NT2/D1 (cell line): ENCODE data around the gene CABP4.
A peak's percentile ranks its signal among the peaks of the same experiment; 100 is the strongest.

Source experiments
- DNase-seq: peaks from one replicate; pipeline ENCODE4 v3.0.0-alpha.2; 2011; ENCODE audit warnings: low read depth, low spot score
- H3K27me3 ChIP-seq: 2 replicates; pipeline ENCODE4 v1.6.0; 2011; ENCODE audit warnings: mild to moderate bottlenecking; ENCODE audit not compliant: insufficient read length, insufficient read depth
- H3K36me3 ChIP-seq: 2 replicates; pipeline ENCODE4 v1.6.1; 2011; ENCODE audit warnings: mild to moderate bottlenecking, low read length, mixed read lengths; ENCODE audit not compliant: insufficient read depth, insufficient read length
- H3K4me1 ChIP-seq: 2 replicates; pipeline ENCODE4 v1.5.1; 2011; ENCODE audit not compliant: insufficient read depth, insufficient read length
- H3K4me3 ChIP-seq: 2 replicates; pipeline ENCODE4 v1.5.1; 2011; ENCODE audit warnings: low read depth; ENCODE audit not compliant: insufficient read length
- H3K9ac ChIP-seq: 2 replicates; pipeline ENCODE4 v1.6.0; 2011; ENCODE audit warnings: low read depth; ENCODE audit not compliant: insufficient read length
- H3K9me3 ChIP-seq: 2 replicates; pipeline ENCODE4 v1.5.1; 2011; ENCODE audit warnings: mild to moderate bottlenecking, low read length; ENCODE audit not compliant: insufficient read depth
- SUZ12 ChIP-seq: IDR thresholded peaks from 2 replicates; pipeline ENCODE4 v1.6.1; 2011; ENCODE audit not compliant: insufficient read length, insufficient read depth; ENCODE audit errors: extremely low read depth
- YY1 ChIP-seq: IDR thresholded peaks from 2 replicates; pipeline ENCODE4 v1.6.1; 2011; ENCODE audit not compliant: insufficient read length, insufficient read depth
- ZNF274 ChIP-seq: IDR thresholded peaks from 2 replicates; pipeline ENCODE4 v1.6.1; 2011; ENCODE audit warnings: mild to moderate bottlenecking, low read depth, low read length

CABP4 gene

GRCh38 chr11:67415501-67416304 is 39.5 kb upstream of the CABP4 start, which contains the start of gene CARNS1:
Gene CARNS1 (plus strand): TSS chr11:67415678. CDS start chr11:67416200, 522 bp downstream.
- H3K4me3 ChIP-seq = peak within 1 kb of the TSS; percentile 40
- TF ChIP-seq SUZ12 (no peak), YY1 (no peak), ZNF274 (no peak)
- peaks cover 2% of the 10 kb centered on the region for H3K36me3 ChIP-seq
- H3K9me3 ChIP-seq = no peaks in the 10 kb centered on the region
- peaks cover 44% of the 10 kb centered on the region for H3K27me3 ChIP-seq
- DNase-seq = no peak
- peaks cover 61% of the 10 kb centered on the region for H3K4me1 ChIP-seq
- H3K9ac ChIP-seq = peak within 1 kb of the TSS; percentile 74

DNA sequence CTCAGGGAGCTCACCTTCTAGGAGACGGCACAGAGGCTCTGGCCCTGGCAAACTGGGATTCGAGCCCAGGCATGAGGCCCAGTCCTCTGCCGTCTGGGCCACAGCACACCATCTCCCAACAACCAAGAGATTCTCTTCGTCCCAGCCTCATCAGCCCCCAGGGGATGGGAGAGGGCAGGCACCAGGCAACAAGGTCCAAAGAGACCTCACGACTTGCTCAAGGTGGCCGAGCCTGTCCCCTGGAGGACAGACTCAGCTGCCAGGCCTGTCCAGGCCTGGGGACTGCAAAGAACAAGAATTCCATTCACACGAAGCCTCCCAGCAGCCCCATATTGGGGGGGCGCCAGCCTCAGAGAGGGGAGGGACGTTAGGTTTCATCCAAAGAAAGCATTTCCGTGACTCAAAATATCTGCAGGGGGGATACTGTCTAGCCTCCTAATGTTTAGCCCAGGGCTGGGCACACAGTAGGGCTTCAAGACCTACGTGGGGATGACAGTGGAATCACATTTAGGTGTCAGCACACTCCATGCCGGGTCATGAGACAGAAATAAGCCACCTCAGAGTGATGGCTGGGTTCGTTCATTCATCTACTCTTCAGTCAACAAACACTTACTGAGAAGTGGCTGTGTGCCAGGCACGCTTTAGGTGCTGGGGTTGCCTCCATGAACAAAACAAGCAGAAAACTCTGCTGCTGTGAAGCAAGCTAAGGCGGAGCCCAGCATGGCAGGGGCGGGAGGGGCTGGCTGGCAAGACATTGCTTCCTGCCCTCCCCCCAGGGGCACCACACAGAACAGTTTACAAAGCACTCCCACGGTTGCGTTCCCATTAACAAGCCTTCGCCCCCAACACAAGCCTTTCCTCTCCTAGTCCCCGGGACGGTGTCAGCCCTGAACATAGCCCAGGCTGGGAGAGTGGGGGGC is 38.5 kb upstream of the CABP4 start:
- DNase-seq = no peak
- H3K27me3 ChIP-seq = peaks cover 42% of the 10 kb centered on the region
- no peaks in the 10 kb centered on the region for H3K9me3 ChIP-seq
- H3K9ac ChIP-seq = peak overlapping the region; percentile 0
- no peak overlapping the region for H3K4me3 ChIP-seq
- H3K4me1 ChIP-seq = peaks cover 57% of the 10 kb centered on the region
- no peak for TF ChIP-seq YY1
- no peak for TF ChIP-seq ZNF274
- no peak for TF ChIP-seq SUZ12
- H3K36me3 ChIP-seq = peaks cover 2% of the 10 kb centered on the region

DNA sequence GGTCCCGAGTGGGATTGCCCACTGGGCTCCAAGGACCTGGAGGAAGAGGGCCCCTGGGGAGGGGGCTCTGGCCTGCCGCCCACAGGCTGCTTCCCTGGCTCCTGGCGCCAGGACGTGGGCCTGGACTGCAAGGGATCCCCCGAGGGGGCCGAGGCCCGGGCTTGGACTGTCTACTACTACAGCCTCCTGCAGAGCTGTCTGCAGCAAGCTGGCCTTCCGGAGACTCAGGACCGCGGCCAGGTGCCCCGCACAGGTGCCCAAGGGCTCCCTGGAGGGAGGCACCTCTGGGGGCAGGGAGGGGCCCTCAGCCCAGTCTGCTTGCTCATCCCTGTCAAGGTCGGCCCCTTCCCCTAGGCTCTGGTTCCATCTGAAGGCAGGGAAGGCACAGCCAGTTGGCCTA is 37.7 kb upstream of the CABP4 start:
- H3K9me3 ChIP-seq = no peaks in the 10 kb centered on the region
- no peak overlapping the region for H3K4me3 ChIP-seq
- H3K4me1 ChIP-seq = peaks cover 54% of the 10 kb centered on the region
- TF ChIP-seq SUZ12 (no peak), YY1 (no peak), ZNF274 (no peak)
- no peak for DNase-seq
- H3K9ac ChIP-seq = peak overlapping the region; percentile 0
- peaks cover 2% of the 10 kb centered on the region for H3K36me3 ChIP-seq
- H3K27me3 ChIP-seq = peaks cover 35% of the 10 kb centered on the region

DNA sequence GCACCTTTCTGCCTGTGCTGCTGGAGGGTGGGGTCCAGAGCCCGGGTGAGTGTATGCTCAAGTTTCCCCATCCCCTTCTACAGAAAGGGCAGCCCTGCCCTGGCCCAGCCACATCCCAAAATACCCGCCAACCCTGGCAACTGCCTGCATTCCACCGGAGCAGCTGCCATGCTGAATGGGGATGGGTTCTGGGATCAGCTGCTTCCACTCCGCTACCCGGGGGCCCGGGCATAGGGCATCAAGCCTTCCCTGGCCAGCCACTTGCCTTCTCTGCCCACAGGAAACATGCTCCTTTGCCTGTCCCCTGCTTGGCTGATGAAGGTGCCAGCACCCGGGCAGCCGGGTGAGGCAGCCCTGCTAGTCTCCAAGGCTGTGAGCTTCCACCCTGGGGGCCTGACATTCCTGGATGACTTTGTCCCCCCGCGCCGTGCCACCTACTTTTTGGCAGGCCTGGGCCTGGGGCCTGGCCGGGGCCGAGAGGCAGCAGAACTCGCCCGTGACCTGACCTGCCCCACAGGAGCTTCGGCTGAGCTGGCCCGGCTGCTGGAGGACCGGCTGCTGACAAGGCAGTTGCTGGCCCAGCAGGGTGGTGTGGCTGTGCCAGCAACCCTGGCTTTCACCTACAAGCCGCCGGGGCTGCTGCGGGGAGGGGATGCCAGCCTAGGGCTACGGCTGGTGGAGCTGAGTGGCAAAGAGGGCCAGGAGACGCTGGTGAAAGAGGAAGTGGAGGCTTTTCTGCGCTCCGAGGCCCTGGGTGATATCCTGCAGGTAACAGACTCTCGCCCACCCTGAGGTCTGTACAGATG is 36.5 kb upstream of the CABP4 start:
- H3K27me3 ChIP-seq = peaks cover 27% of the 10 kb centered on the region
- H3K4me3 ChIP-seq = no peak overlapping the region
- H3K4me1 ChIP-seq = peaks cover 54% of the 10 kb centered on the region
- DNase-seq = no peak
- no peak for TF ChIP-seq ZNF274
- no peak for TF ChIP-seq SUZ12
- no peak for TF ChIP-seq YY1
- peaks cover 2% of the 10 kb centered on the region for H3K36me3 ChIP-seq
- H3K9ac ChIP-seq = peak overlapping the region; percentile 57
- H3K9me3 ChIP-seq = no peaks in the 10 kb centered on the region

DNA sequence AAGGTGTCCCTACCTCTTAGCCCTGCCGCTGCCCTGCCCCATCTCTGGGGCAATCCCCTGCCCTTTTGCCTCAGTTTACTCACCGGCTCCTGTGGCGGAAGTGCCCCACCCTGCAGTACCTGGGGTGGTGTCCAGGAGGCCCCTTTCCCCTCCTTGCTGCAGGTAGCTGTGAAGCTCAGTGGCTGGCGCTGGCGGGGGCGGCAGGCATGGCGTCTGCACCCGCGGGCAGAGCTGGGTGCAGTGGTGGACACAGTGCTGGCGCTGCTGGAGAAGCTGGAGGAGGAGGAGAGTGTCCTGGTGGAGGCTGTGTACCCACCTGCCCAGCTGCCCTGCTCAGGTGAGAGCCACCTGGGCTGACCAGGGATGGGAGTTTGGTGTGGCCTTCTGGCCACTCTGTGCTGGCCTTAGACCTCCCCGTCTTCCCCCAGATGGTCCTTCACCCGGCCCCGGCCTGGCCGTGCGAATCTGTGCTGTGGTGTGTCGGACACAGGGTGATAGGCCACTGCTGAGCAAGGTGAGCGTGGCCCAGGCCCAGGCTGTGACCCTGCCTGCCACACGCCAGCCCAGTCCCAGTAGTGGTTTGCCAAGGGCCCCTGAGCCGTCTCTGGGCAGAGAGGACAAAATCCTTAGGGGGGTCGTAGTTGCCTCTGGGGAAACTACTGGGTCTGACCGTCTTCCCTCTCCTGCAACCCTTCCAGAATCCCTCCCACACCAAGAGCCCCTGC is 35.7 kb upstream of the CABP4 start:
- Histone ChIP-seq H3K9ac (peak overlapping the region; percentile 93), H3K4me1 (peaks cover 60% of the 10 kb centered on the region), H3K36me3 (peaks cover 2% of the 10 kb centered on the region), H3K4me3 (no peak overlapping the region), H3K9me3 (no peaks in the 10 kb centered on the region), H3K27me3 (peaks cover 24% of the 10 kb centered on the region)
- TF ChIP-seq SUZ12 (no peak), YY1 (no peak), ZNF274 (no peak)
- no peak for DNase-seq

DNA sequence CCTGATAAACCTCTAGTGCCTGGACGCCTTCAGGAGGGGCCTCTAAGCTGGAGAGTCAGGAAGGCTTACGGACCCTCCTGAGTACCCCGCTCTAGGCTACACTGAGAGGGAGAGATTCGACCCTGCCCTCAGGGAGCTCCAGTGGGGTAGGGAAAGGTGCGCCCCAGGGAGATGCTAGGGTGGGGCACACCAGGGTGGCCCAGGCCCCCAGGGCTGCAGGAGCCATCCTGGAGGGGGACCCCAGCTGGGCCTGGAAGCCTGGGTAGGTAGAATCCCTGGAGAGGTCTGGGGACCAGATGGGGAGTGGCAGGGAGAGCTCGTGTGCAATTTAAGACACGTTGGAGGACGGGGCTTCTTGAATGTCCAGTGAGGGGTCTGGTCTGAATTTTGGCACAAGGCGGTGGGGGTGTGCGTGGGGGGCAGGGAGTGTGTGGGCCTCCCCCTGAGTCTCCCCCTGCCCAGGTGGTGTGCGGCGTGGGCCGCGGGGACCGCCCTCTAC is 35.0 kb upstream of the CABP4 start:
- TF ChIP-seq YY1 (no peak), SUZ12 (no peak), ZNF274 (no peak)
- Histone ChIP-seq H3K36me3 (peaks cover 2% of the 10 kb centered on the region), H3K9ac (peak overlapping the region; percentile 93), H3K9me3 (no peaks in the 10 kb centered on the region), H3K4me3 (peak overlapping the region; percentile 66), H3K27me3 (peaks cover 17% of the 10 kb centered on the region), H3K4me1 (peaks cover 53% of the 10 kb centered on the region)
- DNase-seq = no peak
